Osteocyte (in vitro differentiated cells): Measurements from ENCODE around the gene PTAR1. TPM values are rescaled to one million over a fixed set of nuclear protein-coding genes. Genes with fewer than 3 reads are reported as not detected.
A peak's percentile ranks its signal among the peaks of the same experiment; 100 is the strongest.
"Not testable (repeated sequence)": the region's sequence is repeated elsewhere in the genome, so short reads cannot be mapped to it uniquely, and the experiment has no call there.

Source experiments
- DNase-seq: peaks from one replicate; pipeline ENCODE4 v3.0.0; 2021; ENCODE audit warnings: mixed read lengths; ENCODE audit not compliant: unreplicated experiment; ENCODE audit errors: extremely low spot score
- H3K27ac Mint-ChIP-seq: one replicate; pipeline ENCODE4 v1.8.0; 2021; ENCODE audit warnings: mild to moderate bottlenecking, mixed read lengths; ENCODE audit not compliant: unreplicated experiment
- H3K27me3 Mint-ChIP-seq: one replicate; pipeline ENCODE4 v1.8.0; 2021; ENCODE audit warnings: mixed read lengths; ENCODE audit not compliant: unreplicated experiment
- H3K36me3 Mint-ChIP-seq: one replicate; pipeline ENCODE4 v1.8.0; 2021; ENCODE audit warnings: mixed read lengths; ENCODE audit not compliant: unreplicated experiment
- H3K4me1 Mint-ChIP-seq: one replicate; pipeline ENCODE4 v1.8.0; 2021; ENCODE audit warnings: mixed read lengths; ENCODE audit not compliant: unreplicated experiment
- H3K4me3 Mint-ChIP-seq: one replicate; pipeline ENCODE4 v1.8.0; 2021; ENCODE audit warnings: mild to moderate bottlenecking, moderate library complexity, mixed read lengths; ENCODE audit not compliant: unreplicated experiment
- H3K9me3 Mint-ChIP-seq: one replicate; pipeline ENCODE4 v1.8.0; 2021; ENCODE audit warnings: mixed read lengths; ENCODE audit not compliant: unreplicated experiment
- CTCF ChIP-seq: fragments of 200-600 bp; sonication (generic); IDR thresholded peaks from 2 replicates; pipeline ENCODE4 v1.5.0; 2021; ENCODE audit warnings: antibody characterized with exemption, mild to moderate bottlenecking, moderate library complexity
- total RNA-seq: library from RNA; stranded (reverse); gene quantifications from 2 replicates; pipeline ENCODE4 v1.2.1, GENCODE V29; 2021

Gene PTAR1
- total RNA-seq, 1 donor from 2014 or later = 48.8 TPM

- no peak for DNase-seq
Measured at GRCh38 chr9:69771775-69772418, 12.1 kb upstream of the PTAR1 start.

GRCh38 chr9:69768716-69769115, 8.9 kb upstream of the PTAR1 start:
- DNase-seq = no peak
- TF ChIP-seq CTCF = no peak
- no peaks in the 10 kb centered on the region for H3K27me3 Mint-ChIP-seq

More at GRCh38 chr9:69771775-69772418, 12.1 kb upstream of the PTAR1 start:
- Mint-ChIP-seq H3K4me1 (peaks cover 3% of the 10 kb centered on the region), H3K27me3 (peaks cover 3% of the 10 kb centered on the region), H3K27ac (no peak overlapping the region), H3K9me3 (no peaks in the 10 kb centered on the region), H3K36me3 (no peaks in the 10 kb centered on the region), H3K4me3 (no peak overlapping the region)
- no peak for TF ChIP-seq CTCF

GRCh38 chr9:69768101-69768500, 8.3 kb upstream of the PTAR1 start:
- peaks cover 3% of the 10 kb centered on the region for H3K4me1 Mint-ChIP-seq
- no peak overlapping the region for H3K4me3 Mint-ChIP-seq
- no peaks in the 10 kb centered on the region for H3K36me3 Mint-ChIP-seq
- TF ChIP-seq CTCF = no peak
- no peak for DNase-seq
- no peaks in the 10 kb centered on the region for H3K9me3 Mint-ChIP-seq
- H3K27ac Mint-ChIP-seq = no peak overlapping the region
- H3K27me3 Mint-ChIP-seq = no peaks in the 10 kb centered on the region

More at GRCh38 chr9:69768716-69769115, 8.9 kb upstream of the PTAR1 start:
- no peaks in the 10 kb centered on the region for H3K36me3 Mint-ChIP-seq
- H3K4me1 Mint-ChIP-seq = peaks cover 3% of the 10 kb centered on the region
- no peak overlapping the region for H3K27ac Mint-ChIP-seq
- no peaks in the 10 kb centered on the region for H3K9me3 Mint-ChIP-seq
- no peak overlapping the region for H3K4me3 Mint-ChIP-seq

GRCh38 chr9:69763862-69764261, 4.1 kb upstream of the PTAR1 start:
- not testable (repeated sequence) for H3K27me3 Mint-ChIP-seq, H3K27ac Mint-ChIP-seq, H3K9me3 Mint-ChIP-seq, DNase-seq, H3K4me3 Mint-ChIP-seq, H3K36me3 Mint-ChIP-seq
- peaks cover 20% of the 10 kb centered on the region for H3K4me1 Mint-ChIP-seq

- H3K9me3 Mint-ChIP-seq = no peaks in the 10 kb centered on the region
- H3K36me3 Mint-ChIP-seq = no peaks in the 10 kb centered on the region
- no peak for DNase-seq
- H3K27me3 Mint-ChIP-seq = no peaks in the 10 kb centered on the region
- peaks cover 28% of the 10 kb centered on the region for H3K4me1 Mint-ChIP-seq
- TF ChIP-seq CTCF = no peak
- no peak overlapping the region for H3K27ac Mint-ChIP-seq
- H3K4me3 Mint-ChIP-seq = no peak overlapping the region
Measured at GRCh38 chr9:69762527-69762926, 2.7 kb upstream of the PTAR1 start.

- H3K4me1 Mint-ChIP-seq = peaks cover 36% of the 10 kb centered on the region
- no peak for TF ChIP-seq CTCF
- no peaks in the 10 kb centered on the region for H3K27me3 Mint-ChIP-seq
- peak overlapping the region; percentile 86 for H3K4me3 Mint-ChIP-seq
- peaks cover 4% of the 10 kb centered on the region for H3K36me3 Mint-ChIP-seq
- peak overlapping the region; percentile 99 for H3K27ac Mint-ChIP-seq
- H3K9me3 Mint-ChIP-seq = no peaks in the 10 kb centered on the region
- DNase-seq = no peak
Measured at GRCh38 chr9:69760278-69760610, 433 bp upstream of the PTAR1 start.
